NCI-H2196 (cell line): ENCODE results near the gene TM4SF18.
A peak's percentile ranks its signal among the peaks of the same experiment; 100 is the strongest.
"Not testable (repeated sequence)": the region's sequence is repeated elsewhere in the genome, so short reads cannot be mapped to it uniquely, and the experiment has no call there.

Source experiments
- DNase-seq: peaks from one replicate; lab custom pipeline; 2025; ENCODE audit not compliant: unreplicated experiment; lab: John Stamatoyannopoulos, UW

TM4SF18 gene

GRCh38 chr3:149333176-149333859 is at the start of gene TM4SF18:
TM4SF18 (minus strand) TSS chr3:149333636; CDS start chr3:149333382, 254 bp downstream.
- DNase-seq, result no peak

GRCh38 chr3:149382518-149382917 is 49.1 kb upstream of the TM4SF18 start:
- no peak for DNase-seq

- DNase-seq, result no peak
Measured at GRCh38 chr3:149382101-149382467, 48.6 kb upstream of the TM4SF18 start.

- no peak for DNase-seq
Measured at GRCh38 chr3:149381173-149382100, 48.0 kb upstream of the TM4SF18 start.

GRCh38 chr3:149380220-149380619 is 46.8 kb upstream of the TM4SF18 start:
- DNase-seq, result not testable (repeated sequence)

GRCh38 chr3:149378478-149379309 is 45.3 kb upstream of the TM4SF18 start:
- DNase-seq, result no peak

- DNase-seq, result peak; percentile 83
Measured at GRCh38 chr3:149377408-149378364, 44.2 kb upstream of the TM4SF18 start, which contains the start of gene TM4SF1. TM4SF1 (minus strand) TSS chr3:149377649; CDS start chr3:149377547, 102 bp downstream.

- peak; percentile 31 for DNase-seq
Measured at GRCh38 chr3:149376718-149377407, 43.4 kb upstream of the TM4SF18 start.

GRCh38 chr3:149375501-149376196 is 42.2 kb upstream of the TM4SF18 start:
- DNase-seq, result no peak

- DNase-seq, result no peak
Measured at GRCh38 chr3:149374793-149375500, 41.5 kb upstream of the TM4SF18 start.

GRCh38 chr3:149374391-149374790 is 41.0 kb upstream of the TM4SF18 start:
- no peak for DNase-seq

- DNase-seq, result no peak
Measured at GRCh38 chr3:149373235-149374125, 40.0 kb upstream of the TM4SF18 start.

GRCh38 chr3:149371723-149372114 is 38.3 kb upstream of the TM4SF18 start:
- DNase-seq, result no peak

- no peak for DNase-seq
Measured at GRCh38 chr3:149371001-149371722, 37.7 kb upstream of the TM4SF18 start.

- DNase-seq, result no peak
Measured at GRCh38 chr3:149369991-149370866, 36.8 kb upstream of the TM4SF18 start.
